GM19099 (cell line): ENCODE measurements around the gene TUBB4A.

Source experiments
- POLR2A ChIP-seq: IDR thresholded peaks from 3 replicates; pipeline ENCODE4 v1.6.1; 2011; ENCODE audit warnings: low read depth; ENCODE audit not compliant: insufficient read length; ENCODE audit errors: extremely low read depth

TUBB4A gene

DNA sequence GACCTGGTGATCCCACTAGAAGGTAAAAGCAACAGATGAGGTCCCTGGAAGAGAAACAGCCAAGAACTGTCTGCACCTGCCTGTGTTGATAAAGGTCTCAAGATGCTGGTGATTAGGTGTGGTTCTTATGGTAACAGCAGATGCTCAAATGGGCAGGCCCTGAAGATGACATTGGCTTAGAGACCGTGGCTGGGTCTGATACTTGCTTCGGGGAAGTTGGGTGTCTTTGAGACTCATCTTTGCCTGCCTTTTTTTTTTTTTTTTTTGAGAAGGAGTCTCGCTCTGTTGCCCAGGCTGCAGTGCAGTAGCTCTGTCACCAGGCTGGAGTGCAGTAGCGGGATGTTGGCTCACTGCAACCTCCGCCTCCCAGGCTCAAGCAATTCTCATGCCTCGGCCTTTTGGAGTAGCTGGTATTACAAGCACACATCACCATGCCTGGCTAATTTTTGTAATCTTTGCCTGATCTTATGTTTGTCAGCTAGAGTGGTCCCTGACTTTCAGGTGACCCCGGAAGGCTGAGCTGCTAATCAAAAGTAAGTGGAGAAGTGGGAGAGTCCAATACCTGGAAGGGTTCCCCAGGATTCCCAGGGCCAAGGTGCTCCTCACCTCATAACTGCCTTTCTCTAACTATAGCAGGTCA is 50.4 kb downstream of the TUBB4A start:
- TF ChIP-seq POLR2A = no peak

DNA sequence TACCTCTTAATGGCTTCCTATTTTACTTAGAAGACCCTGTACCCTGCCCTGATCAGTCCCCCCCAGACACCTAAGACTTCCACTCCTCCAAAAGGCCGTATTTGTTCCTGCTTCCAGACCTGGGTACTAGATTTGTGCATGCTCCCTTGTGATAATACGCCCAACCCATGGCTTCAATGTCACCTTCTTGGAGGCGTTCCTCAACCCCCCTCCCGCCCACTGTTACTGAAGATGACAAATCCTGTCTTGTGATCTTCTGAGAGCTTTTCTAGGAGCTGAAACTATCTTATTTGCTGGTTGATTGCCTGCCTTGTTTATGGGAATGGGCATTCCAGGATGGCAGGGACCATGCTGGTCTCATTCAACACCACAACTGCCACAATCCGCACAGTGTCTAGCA is 51.9 kb downstream of the TUBB4A start:
- no peak for TF ChIP-seq POLR2A

DNA sequence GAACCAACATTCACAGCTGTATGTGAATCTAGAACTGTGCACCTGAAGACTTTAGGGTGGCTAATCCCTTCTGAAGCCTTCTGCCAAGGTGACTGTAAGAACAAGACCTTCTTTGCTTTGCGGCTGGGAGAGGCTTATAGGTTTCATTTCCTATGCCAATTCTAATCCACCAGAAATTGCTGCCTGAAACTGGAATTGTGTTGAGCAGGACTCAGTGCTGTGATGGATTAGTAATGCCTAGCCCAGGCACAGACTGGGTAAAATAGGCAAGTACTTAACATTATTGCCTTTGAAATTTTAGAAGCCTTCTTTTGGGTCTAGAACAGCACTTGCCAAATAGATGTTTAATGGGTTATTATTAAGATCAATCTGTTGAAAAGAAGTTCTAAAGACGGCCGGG is 54.1 kb downstream of the TUBB4A start:
- TF ChIP-seq POLR2A = no peak

DNA sequence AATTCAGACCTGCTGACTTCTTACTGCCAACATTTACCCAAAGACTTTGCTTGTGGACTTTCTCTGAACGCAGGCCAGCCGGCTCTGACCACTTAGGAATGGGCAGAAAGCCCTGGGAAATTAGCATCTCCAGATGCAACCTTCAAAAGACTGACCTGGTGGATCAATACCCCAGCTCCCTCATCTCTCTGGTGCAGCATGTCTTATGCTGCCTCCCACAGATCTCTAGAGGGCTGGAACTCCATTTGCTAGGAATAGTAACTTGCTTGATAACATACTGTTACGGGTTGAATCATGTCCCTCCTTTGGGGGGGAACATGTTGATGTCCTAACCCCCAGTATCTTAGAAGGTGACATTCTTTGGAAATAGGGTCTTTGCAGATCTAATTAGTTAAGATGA is 55.7 kb downstream of the TUBB4A start:
- no peak for TF ChIP-seq POLR2A
